Parathyroid adenoma (tissue), 2 donors: ENCODE results near the gene GLS.
A peak's percentile ranks its signal among the peaks of the same experiment; 100 is the strongest.

Experiments
- H2AFZ ChIP-seq: fragments of 300-600 bp; sonication (generic); one replicate; pipeline ENCODE4 v1.7.0; 2017; ENCODE audit warnings: antibody characterized with exemption, mild to moderate bottlenecking
- H3K27ac ChIP-seq: fragments of 300-600 bp; sonication (generic); one replicate; pipeline ENCODE4 v1.7.0; 2017
- H3K27me3 ChIP-seq: fragments of 300-600 bp; sonication (generic); one replicate; pipeline ENCODE4 v1.7.0; 2017; ENCODE audit warnings: low read length; ENCODE audit not compliant: control insufficient read depth, insufficient read depth
- H3K36me3 ChIP-seq: fragments of 300-600 bp; sonication (generic); one replicate; pipeline ENCODE4 v1.7.0; 2017; ENCODE audit warnings: low read length; ENCODE audit not compliant: control insufficient read depth, insufficient read depth
- H3K4me1 ChIP-seq: fragments of 300-600 bp; sonication (generic); one replicate; pipeline ENCODE4 v1.7.0; 2017; ENCODE audit warnings: control low read depth
- H3K4me2 ChIP-seq: fragments of 300-600 bp; sonication (generic); one replicate; pipeline ENCODE4 v1.7.0; 2017; ENCODE audit warnings: low read length
- H3K4me3 ChIP-seq: fragments of 300-600 bp; sonication (generic); one replicate; pipeline ENCODE4 v1.7.0; 2017; ENCODE audit warnings: low read depth, low read length
- H3K79me2 ChIP-seq: fragments of 300-600 bp; sonication (generic); one replicate; pipeline ENCODE4 v1.7.0; 2017; ENCODE audit warnings: control low read depth
- H3K9ac ChIP-seq: fragments of 300-600 bp; sonication (generic); one replicate; pipeline ENCODE4 v1.7.0; 2017; ENCODE audit warnings: mild to moderate bottlenecking
- H3K9me3 ChIP-seq: fragments of 300-600 bp; sonication (generic); one replicate; pipeline ENCODE4 v1.7.0; 2017; ENCODE audit warnings: low read length; ENCODE audit not compliant: control insufficient read depth
- TF ChIP-seq, protein P1 (sequence below): fragments of 300-600 bp; sonication (generic); IDR thresholded peaks from one replicate; pipeline ENCODE4 v1.7.0; 2017; ENCODE audit warnings: antibody characterized with exemption, mild to moderate bottlenecking
- donor health status: primary hyperparathyroidism.

The GLS gene

DNA sequence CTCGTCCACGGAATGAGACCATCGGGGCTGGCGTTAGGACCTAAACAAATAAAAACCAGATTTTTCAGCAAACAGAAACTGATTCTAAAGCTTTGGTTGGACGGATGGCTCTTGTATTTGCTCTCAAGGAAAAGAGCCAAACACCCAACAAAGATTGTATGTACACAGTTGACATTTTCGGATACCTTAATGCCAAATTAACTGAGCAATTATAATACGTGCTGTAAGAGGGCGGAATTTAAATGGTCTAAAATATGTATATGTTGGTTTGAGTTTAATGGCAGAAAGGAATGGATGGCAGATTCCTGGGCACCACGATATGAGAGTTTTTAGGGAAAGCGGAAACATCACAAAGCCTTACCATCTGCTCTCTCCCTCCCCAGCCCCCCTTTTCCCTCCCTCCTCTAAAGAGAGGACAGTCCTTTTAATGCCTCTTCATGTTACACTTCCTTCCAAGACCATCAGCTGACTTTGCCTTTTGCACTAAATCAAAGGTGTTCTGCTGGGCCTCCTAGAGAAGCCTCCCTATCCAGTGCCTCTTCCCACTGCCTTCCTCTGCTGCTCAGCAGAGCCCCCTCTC is 100.1 kb downstream of the GLS start:
- Histone ChIP-seq H3K36me3 (peaks cover 3% of the 10 kb centered on the region), H3K4me2 (peak overlapping the region; percentile 20), H3K27ac (peak overlapping the region; percentile 90), H2AFZ (peak overlapping the region; percentile 79), H3K4me1 (peaks cover 43% of the 10 kb centered on the region), H3K27me3 (no peaks in the 10 kb centered on the region), H3K4me3 (peak overlapping the region; percentile 14), H3K79me2 (no peaks in the 10 kb centered on the region), H3K9ac (no peak overlapping the region), H3K9me3 (no peaks in the 10 kb centered on the region)
- TF ChIP-seq, protein P1, sequence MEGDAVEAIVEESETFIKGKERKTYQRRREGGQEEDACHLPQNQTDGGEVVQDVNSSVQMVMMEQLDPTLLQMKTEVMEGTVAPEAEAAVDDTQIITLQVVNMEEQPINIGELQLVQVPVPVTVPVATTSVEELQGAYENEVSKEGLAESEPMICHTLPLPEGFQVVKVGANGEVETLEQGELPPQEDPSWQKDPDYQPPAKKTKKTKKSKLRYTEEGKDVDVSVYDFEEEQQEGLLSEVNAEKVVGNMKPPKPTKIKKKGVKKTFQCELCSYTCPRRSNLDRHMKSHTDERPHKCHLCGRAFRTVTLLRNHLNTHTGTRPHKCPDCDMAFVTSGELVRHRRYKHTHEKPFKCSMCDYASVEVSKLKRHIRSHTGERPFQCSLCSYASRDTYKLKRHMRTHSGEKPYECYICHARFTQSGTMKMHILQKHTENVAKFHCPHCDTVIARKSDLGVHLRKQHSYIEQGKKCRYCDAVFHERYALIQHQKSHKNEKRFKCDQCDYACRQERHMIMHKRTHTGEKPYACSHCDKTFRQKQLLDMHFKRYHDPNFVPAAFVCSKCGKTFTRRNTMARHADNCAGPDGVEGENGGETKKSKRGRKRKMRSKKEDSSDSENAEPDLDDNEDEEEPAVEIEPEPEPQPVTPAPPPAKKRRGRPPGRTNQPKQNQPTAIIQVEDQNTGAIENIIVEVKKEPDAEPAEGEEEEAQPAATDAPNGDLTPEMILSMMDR, result no peak

DNA sequence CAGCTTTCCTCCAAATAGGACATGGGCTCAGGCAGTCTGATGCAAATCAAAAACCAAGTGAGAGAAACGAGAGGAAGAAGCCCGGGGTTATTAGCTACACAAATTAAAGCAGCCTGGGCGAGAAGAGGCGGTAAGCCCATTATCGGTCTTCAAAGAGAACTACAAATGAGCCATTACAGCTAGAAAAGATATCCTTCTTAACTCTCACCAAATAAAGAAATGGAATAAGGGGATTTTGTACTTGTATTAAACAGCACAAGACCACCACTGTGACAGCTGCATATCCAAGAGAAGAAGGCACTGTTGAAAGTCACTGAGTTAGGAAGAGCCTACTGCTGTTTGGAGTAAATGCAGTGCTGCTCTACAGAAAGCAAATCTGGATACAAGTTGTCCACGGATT is 100.7 kb downstream of the GLS start:
- H3K4me1 ChIP-seq, result peaks cover 43% of the 10 kb centered on the region
- no peak overlapping the region for H3K4me3 ChIP-seq
- TF ChIP-seq, protein P1, result no peak
- no peaks in the 10 kb centered on the region for H3K27me3 ChIP-seq
- H3K27ac ChIP-seq, result peak overlapping the region; percentile 90
- H3K9me3 ChIP-seq, result no peaks in the 10 kb centered on the region
- peak overlapping the region; percentile 79 for H2AFZ ChIP-seq
- no peak overlapping the region for H3K4me2 ChIP-seq
- H3K79me2 ChIP-seq, result no peaks in the 10 kb centered on the region
- peaks cover 3% of the 10 kb centered on the region for H3K36me3 ChIP-seq
- H3K9ac ChIP-seq, result no peak overlapping the region

DNA sequence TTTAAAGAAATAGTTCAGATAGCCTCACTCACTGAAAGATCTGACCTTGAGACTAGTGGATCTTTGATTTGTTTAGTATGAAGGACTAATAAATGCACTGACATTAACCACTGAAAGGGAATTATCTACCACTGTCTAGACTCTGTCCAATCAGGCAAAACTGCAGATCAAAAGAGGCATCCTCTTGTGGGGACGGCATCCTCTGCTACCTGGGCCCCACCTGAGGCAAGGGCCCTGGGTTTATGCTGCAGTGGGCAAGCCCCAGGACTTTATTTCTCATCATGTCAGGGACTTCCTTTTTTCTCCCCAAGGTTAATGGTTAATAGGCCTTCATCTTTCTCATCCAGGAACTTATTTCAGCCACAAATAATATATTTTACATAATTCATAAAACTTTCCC is 101.1 kb downstream of the GLS start:
- peak overlapping the region; percentile 90 for H3K27ac ChIP-seq
- H3K79me2 ChIP-seq, result no peaks in the 10 kb centered on the region
- H3K4me2 ChIP-seq, result no peak overlapping the region
- peaks cover 3% of the 10 kb centered on the region for H3K36me3 ChIP-seq
- peaks cover 43% of the 10 kb centered on the region for H3K4me1 ChIP-seq
- H3K9ac ChIP-seq, result no peak overlapping the region
- TF ChIP-seq, protein P1, result no peak
- no peaks in the 10 kb centered on the region for H3K9me3 ChIP-seq
- H2AFZ ChIP-seq, result peak overlapping the region; percentile 79
- H3K4me3 ChIP-seq, result no peak overlapping the region
- H3K27me3 ChIP-seq, result no peaks in the 10 kb centered on the region

DNA sequence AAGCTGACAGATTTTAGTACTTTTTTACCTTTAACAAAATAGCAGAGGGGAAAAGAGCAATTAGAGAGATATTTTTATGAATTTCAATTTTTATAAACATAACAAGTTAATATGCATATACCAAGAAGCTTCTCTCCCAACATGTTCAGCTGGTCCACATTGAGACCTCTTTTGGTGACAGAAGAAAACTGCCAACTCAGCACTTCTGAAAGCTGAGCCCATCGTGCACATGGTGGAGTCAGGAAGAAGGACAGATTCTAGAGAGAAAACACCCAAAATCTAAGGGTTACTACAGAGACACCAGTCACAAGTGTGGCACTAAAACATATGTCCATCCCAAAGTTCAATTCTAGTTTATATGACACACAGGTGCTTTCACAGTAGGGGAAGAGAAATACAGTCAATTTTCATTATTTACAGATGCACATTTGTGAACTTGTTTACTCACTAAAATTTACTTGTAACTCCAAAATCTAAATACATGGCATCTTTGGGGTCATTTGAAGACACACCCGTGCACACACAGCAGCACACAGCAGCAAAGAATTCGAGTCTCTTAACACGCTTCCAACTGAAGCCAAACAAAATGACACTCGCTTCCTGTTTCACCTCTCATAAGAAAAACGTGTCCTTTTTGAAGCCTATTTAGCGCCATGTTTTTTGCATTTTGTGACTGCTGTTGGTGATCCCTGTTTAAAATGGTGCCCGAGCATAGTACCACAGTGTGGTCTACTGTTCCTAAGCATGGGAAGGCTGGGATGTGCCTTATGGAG is 101.8 kb downstream of the GLS start:
- no peaks in the 10 kb centered on the region for H3K27me3 ChIP-seq
- TF ChIP-seq, protein P1, result no peak
- peaks cover 43% of the 10 kb centered on the region for H3K4me1 ChIP-seq
- no peak overlapping the region for H3K4me3 ChIP-seq
- H3K9ac ChIP-seq, result no peak overlapping the region
- no peak overlapping the region for H3K27ac ChIP-seq
- H3K36me3 ChIP-seq, result peaks cover 3% of the 10 kb centered on the region
- H3K9me3 ChIP-seq, result no peaks in the 10 kb centered on the region
- H2AFZ ChIP-seq, result no peak overlapping the region
- H3K4me2 ChIP-seq, result no peak overlapping the region
- no peaks in the 10 kb centered on the region for H3K79me2 ChIP-seq
